Brain pericyte (primary cell): ENCODE data around the gene CDK11A.
"Not testable (repeated sequence)": the region's sequence is repeated elsewhere in the genome, so short reads cannot be mapped to it uniquely, and the experiment has no call there.

ENCODE experiments used
- DNase-seq: peaks from one replicate; pipeline ENCODE4 v3.0.0-alpha.2; 2012; ENCODE audit warnings: low read depth, low spot score

Gene CDK11A

GRCh38 chr1:1662830-1663560, 61.2 kb downstream of the CDK11A start:
- not testable (repeated sequence) for DNase-seq

GRCh38 chr1:1662392-1662791, 61.8 kb downstream of the CDK11A start:
- DNase-seq, result not testable (repeated sequence)

DNA sequence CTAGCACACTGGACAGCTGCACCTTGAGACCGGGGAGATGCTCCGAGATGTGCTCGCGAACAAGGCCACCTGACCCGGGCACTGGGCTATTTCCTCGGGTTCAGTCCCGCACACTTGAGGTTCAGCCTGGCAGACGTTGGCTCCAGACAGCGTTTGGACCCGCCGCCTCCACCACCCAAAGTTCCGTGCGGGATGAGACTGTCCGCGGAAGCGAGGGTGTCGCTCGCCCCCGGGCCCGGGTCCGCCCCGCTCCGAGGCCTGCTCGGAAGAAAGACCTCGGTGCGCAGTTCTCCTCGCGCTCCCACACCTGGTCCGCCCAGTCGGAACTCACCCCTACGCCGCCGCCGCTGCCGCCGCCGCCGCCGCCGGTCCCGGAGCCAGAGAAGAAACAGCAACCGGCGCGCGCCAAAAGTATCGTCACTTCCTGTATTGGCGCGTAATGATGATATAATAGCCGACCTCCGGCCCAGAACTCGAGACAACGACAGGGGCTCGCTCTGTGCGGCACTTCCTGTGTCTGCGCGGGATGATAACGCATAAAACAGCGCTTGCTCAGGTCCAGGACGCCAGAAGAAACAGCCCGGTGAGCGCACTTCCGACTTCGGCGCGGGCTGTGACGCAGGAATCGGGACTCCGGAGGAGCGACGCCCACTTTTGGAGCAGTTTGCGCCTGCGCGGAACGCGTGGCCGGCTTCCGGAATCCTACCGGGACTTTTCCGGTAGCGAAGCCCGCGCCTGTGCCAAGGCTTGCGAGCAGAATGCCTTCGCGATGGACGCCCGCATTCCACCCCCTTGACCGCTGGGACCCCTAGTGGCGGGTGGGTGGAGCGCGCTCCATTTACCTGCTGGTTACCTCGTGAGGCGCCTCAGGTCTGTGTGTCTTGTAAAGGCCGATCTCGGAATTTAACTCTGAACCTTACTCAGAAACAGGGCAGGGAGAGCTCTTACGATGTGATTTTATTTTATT, 65.3 kb downstream of the CDK11A start, which contains the start of gene CDK11B:
CDK11B (minus strand) TSS at position 422 of the 967 bp plus-strand sequence. CDS start 1,519 bp downstream, outside the sequence.
- peak; percentile 97 for DNase-seq
